Small intestine (tissue), 7 donors: ENCODE measurements around the gene HNRNPH1. TPM values are rescaled to one million over a fixed set of nuclear protein-coding genes. Genes with fewer than 3 reads are reported as not detected.

Experiments
- DNase-seq, 2 donors: peaks; one replicate each; pipeline versions ENCODE4 v3.0.0 to v3.0.0-alpha.2; 2013
- FAIRE-seq: peaks from 2 replicates; lab custom pipeline; 2012; peaks lifted over from hg19 to GRCh38; lab: Jason Lieb, UNC
- H3K27ac ChIP-seq, 3 donors: one replicate each; pipeline ENCODE4 v1.5.1; 2013; ENCODE audit warnings: low read length in 2 of 3, mild to moderate bottlenecking in 2 of 3, control low read depth in 1 of 3, inconsistent platforms in 1 of 3, low read depth in 1 of 3, moderate library complexity in 1 of 3
- H3K27me3 ChIP-seq, 3 donors: one replicate each; pipeline ENCODE4 v1.6.1; 2013; ENCODE audit warnings: low read length in 3 of 3, inconsistent platforms in 1 of 3; ENCODE audit not compliant: control insufficient read depth in 3 of 3, insufficient read depth in 3 of 3
- H3K36me3 ChIP-seq, 3 donors: one replicate each; pipeline ENCODE4 v1.6.1; 2013; ENCODE audit warnings: low read length in 3 of 3, inconsistent platforms in 1 of 3, low read depth in 1 of 3, mild to moderate bottlenecking in 1 of 3, moderate library complexity in 1 of 3; ENCODE audit not compliant: control insufficient read depth in 3 of 3, insufficient read depth in 2 of 3
- H3K4me1 ChIP-seq, 3 donors: one replicate each; pipeline ENCODE4 v1.6.1; 2013; ENCODE audit warnings: low read length in 2 of 3, inconsistent platforms in 1 of 3, low read depth in 1 of 3, mild to moderate bottlenecking in 1 of 3, moderate library complexity in 1 of 3; ENCODE audit not compliant: control insufficient read depth in 3 of 3, insufficient read depth in 2 of 3
- H3K4me3 ChIP-seq, 3 donors: one replicate each; pipeline ENCODE4 v1.5.1; 2013; ENCODE audit warnings: low read length in 3 of 3, control low read depth in 1 of 3, inconsistent platforms in 1 of 3, low read depth in 1 of 3, mild to moderate bottlenecking in 1 of 3, moderate library complexity in 1 of 3
- H3K9me3 ChIP-seq, 2 donors: one replicate each; pipeline ENCODE4 v1.6.1; 2013; ENCODE audit warnings: low read depth in 1 of 2, low read length in 1 of 2; ENCODE audit not compliant: control insufficient read depth in 2 of 2, insufficient read depth in 1 of 2
- WGBS, 3 donors: extraction: QIAGEN DNeasy Blood & Tissue Kit; methylation state at CpG; one replicate each; pipeline ENCODE4 v1.1.7; 2013; 5-methylcytosine and 5-hydroxymethylcytosine counted together
- polyA plus RNA-seq, 4 donors: library from polyadenylated mRNA; stranded (reverse) in 3 of 4; unstranded in 1 of 4; fragments of 200-250 nt in 3 of 4; fragments of 120-200 nt in 1 of 4; gene quantifications; one replicate each; pipeline versions ENCODE4 v1.2.1 to v1.2.3, GENCODE V29; 2013
- donor health status: healthy with polysubstance abuse.
- donor health status: control.
- donor health status: control.
- donor health status: Bipolar disorder and iron deficiency.
- donor health status: healthy.

The HNRNPH1 gene
- polyA plus RNA-seq, 4 donors = 97.5 to 964 (median 183) TPM

GRCh38 chr5:179588166-179588565, 35.3 kb downstream of the HNRNPH1 start:
- Histone ChIP-seq H3K4me1 (no peaks in the 10 kb centered on the region), H3K4me3 (no peak overlapping the region), H3K9me3 (no peaks in the 10 kb centered on the region), H3K36me3 (peaks cover 12 to 49% (median 17%) of the 10 kb centered on the region in 3 donors), H3K27ac (no peak overlapping the region), H3K27me3 (no peaks in the 10 kb centered on the region)
- 88 to 96% (median 94%) methylated on average over 3 of the region's 3 CpGs for WGBS, 3 donors
- DNase-seq (no peak), FAIRE-seq (no peak)

DNA sequence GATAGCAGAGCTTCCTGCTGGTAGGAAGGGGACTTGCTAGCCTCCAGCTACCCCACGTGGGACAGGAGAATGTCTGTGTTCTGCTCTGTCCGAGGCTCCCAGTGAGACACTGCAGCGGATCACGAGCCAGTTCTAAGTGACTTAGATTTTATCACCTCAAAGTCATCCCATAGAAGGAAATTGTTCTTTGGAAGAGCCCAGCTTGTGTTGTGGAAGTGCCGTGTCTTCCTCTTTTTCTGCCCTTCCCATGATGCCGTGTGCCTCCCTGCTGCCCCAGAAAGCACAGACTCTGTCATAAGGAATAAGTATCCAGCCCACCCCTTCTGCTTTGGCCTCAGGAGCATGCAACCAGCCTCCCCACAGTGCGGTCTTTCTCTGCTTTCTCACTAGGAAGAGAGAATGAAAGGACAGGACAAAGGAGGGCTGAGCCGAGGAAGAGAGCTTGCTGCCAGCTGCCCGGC, 37.5 kb downstream of the HNRNPH1 start:
- Histone ChIP-seq H3K4me1 (no peaks in the 10 kb centered on the region), H3K4me3 (no peak overlapping the region), H3K27me3 (no peaks in the 10 kb centered on the region), H3K36me3 (peaks cover 9 to 57% (median 14%) of the 10 kb centered on the region in 3 donors), H3K9me3 (no peaks in the 10 kb centered on the region), H3K27ac (peak overlapping the region in 1 of 3 donors; percentile 46)
- no peak for DNase-seq
- 72 to 90% (median 81%) methylated on average over 9 of the region's 9 CpGs for WGBS, 3 donors
- no peak for FAIRE-seq

DNA sequence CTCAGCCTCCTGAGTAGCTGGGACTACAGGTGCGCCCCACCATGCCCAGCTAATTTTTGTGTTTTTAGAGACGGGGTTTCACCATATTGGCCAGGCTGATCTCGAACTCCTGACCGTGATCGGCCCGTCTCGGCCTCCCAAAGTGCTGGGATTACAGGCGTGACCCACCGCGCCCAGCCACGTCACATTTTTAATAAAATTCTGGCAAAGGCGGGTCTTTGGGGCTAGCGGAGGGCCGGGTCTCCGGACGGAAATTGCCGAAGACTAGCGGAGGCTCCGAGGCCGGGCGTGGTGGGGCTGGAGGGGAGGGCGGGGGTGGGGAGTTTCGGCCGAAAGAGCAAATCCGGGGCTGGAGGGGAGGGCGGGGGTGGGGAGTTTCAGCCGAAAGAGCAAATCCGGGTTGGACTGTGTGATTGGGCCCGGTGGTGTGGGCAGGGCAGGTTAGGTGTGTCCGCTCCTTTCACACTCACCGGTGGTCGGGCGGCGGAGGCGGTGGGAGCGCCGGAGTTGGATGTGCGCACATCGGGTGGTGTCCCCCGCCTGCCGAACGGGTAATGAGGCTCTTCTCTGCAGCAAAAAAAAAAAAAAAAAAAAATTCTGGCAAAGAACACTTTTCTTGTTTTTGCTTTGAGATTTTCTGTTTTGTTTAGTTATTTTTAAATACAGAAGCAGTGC, 46.0 kb downstream of the HNRNPH1 start:
- FAIRE-seq = no peak
- 97% methylated on average over 41 to 42 of the region's 42 CpGs for WGBS, 3 donors
- DNase-seq = no peak
- Histone ChIP-seq H3K9me3 (no peaks in the 10 kb centered on the region), H3K36me3 (peaks cover 0 to 50% (median 10%) of the 10 kb centered on the region in 3 donors), H3K4me3 (no peak overlapping the region), H3K27ac (no peak overlapping the region), H3K4me1 (no peaks in the 10 kb centered on the region), H3K27me3 (no peaks in the 10 kb centered on the region)

DNA sequence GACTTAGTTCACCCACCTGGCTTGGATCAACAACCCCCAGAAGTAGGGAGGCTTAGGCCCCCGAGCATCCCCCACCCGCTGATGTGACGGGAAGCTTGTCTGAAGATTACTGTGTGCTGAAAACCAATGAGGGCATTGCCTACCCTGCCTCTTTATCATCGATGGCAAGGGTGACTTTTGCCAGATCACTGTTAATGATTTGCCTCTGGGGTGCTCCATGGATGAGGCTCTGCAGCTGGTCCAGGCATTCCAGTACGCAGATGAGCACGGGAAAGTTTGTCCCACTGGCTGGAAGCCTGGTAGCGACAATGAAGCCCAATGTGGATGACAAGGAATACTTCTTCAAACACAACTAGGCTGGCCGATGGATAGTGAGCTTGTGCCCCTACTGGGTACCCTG, 51.1 kb downstream of the HNRNPH1 start:
- Histone ChIP-seq H3K27ac (no peak overlapping the region), H3K4me1 (no peaks in the 10 kb centered on the region), H3K9me3 (no peaks in the 10 kb centered on the region), H3K36me3 (peaks cover 6 to 50% (median 19%) of the 10 kb centered on the region in 3 donors), H3K27me3 (no peaks in the 10 kb centered on the region), H3K4me3 (no peak overlapping the region)
- no peak for DNase-seq
- FAIRE-seq = no peak
- 82 to 85% (median 85%) methylated on average over 8 of the region's 8 CpGs for WGBS, 3 donors

DNA sequence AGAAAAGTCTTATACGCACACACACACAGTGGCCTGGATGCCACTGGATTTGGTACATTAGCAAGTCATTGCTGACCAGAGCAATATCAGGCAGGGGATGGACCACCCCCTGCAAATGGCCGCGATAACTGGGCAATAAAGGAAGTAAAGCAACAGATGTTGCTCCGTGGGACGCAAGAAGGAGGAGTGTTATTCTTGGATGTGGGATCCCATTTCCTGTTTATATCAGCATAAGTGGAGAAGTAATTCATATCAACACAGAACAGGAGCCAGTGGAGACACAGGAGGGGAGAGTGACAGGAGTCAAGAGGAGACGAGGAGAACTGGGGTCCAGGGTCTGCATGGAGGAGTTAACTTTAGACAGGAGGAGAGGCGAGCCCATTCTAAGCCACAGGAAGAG, 54.8 kb downstream of the HNRNPH1 start:
- Histone ChIP-seq H3K9me3 (no peaks in the 10 kb centered on the region), H3K4me1 (no peaks in the 10 kb centered on the region), H3K27ac (peak overlapping the region in 1 of 3 donors; percentile 0), H3K27me3 (no peaks in the 10 kb centered on the region), H3K36me3 (peaks cover 6 to 58% (median 13%) of the 10 kb centered on the region in 3 donors), H3K4me3 (no peak overlapping the region)
- FAIRE-seq (no peak), DNase-seq (no peak)
- WGBS, 3 donors = 57 to 88% (median 81%) methylated on average over 7 of the region's 7 CpGs

DNA sequence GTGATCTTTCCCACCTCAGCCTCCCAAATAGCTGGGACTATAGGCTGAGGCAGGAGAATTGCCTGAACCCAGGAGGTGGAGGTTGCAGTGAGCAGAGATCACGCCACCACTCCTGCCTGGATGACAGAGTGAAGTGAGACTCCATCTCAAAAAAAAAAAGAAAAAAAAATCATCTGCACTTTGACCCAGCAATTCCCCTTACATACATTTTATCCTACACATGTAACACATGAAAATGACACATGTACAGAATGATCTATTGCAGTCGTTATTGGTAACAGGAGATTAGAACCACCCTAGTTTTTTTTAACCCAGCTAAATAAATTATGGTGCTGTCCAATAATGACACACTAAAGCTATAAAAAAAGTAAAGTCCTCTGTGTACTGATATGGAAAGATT, 58.9 kb downstream of the HNRNPH1 start:
- H3K27ac ChIP-seq = peak overlapping the region in 1 of 3 donors; percentile 28
- H3K27me3 ChIP-seq = no peaks in the 10 kb centered on the region
- peak; percentile 46 to 60 for DNase-seq
- no peak for FAIRE-seq
- 48 to 52% (median 52%) methylated on average over 2 of the region's 2 CpGs for WGBS, 3 donors
- peaks cover 12 to 60% (median 16%) of the 10 kb centered on the region in 3 donors for H3K36me3 ChIP-seq
- peaks cover 0 to 5% (median 5%) of the 10 kb centered on the region in 3 donors for H3K4me1 ChIP-seq
- H3K4me3 ChIP-seq = no peak overlapping the region
- H3K9me3 ChIP-seq = no peaks in the 10 kb centered on the region

Other genes starting within 250 kb of the HNRNPH1 start
- gene RUFY1, start 73.1 kb downstream of the HNRNPH1 start, polyA plus RNA-seq = 10 to 100 TPM; 28.8 to 43.4 (median 33.2) TPM
- 1 to 10 TPM in 1 of 4 donors, under 1 TPM in 1, not detected in 2; 0.07 to 1.0 TPM for gene CBY3, start 57.4 kb upstream of the HNRNPH1 start, polyA plus RNA-seq
- gene CANX, start 75.3 kb upstream of the HNRNPH1 start, polyA plus RNA-seq = 100 to 1,000 TPM in 3 of 4 donors, 10 to 100 TPM in 1; 89.2 to 585 (median 189) TPM
- gene MAML1, start 109.2 kb upstream of the HNRNPH1 start, polyA plus RNA-seq = 10 to 100 TPM in 2 of 4 donors, 1 to 10 TPM in 2; 6.2 to 28.8 (median 10.9) TPM
- gene LTC4S, start 170.3 kb upstream of the HNRNPH1 start, polyA plus RNA-seq = 1 to 10 TPM in 3 of 4 donors, not detected in 1; 2.0 to 6.7 (median 5.4) TPM
- gene MGAT4B, start 183.2 kb upstream of the HNRNPH1 start, polyA plus RNA-seq = 100 to 1,000 TPM; 180 to 661 (median 401) TPM
- 100 to 1,000 TPM; 135 to 217 (median 172) TPM for gene SQSTM1, start 197.2 kb upstream of the HNRNPH1 start, polyA plus RNA-seq
- 10 to 100 TPM; 11.3 to 39.3 (median 20.7) TPM for gene MRNIP, start 235.1 kb upstream of the HNRNPH1 start, polyA plus RNA-seq